Measurements from ENCODE around the gene RNGTT.

GRCh38 chr6:88866856-88867255 is 96.6 kb downstream of the RNGTT start:
- TF ChIP-seq CTCF (conservative IDR thresholded peaks at IDR 0.05; ENCODE audit: low read length) (no peak), EZH2phosphoT487 (IDR thresholded peaks at IDR 0.05; ENCODE audit: borderline replicate concordance) (no peak)

Measured in Loucy (cell line).